Peyer's patch (tissue), 4 donors: ENCODE data around the gene TMX1. TPM values are rescaled to one million over a fixed set of nuclear protein-coding genes. Genes with fewer than 3 reads are reported as not detected.

Experiments used
- DNase-seq, 3 donors: peaks; one replicate each; pipeline ENCODE4 v3.0.0-alpha.2; 2017 to 2019
- H3K27ac ChIP-seq, 4 donors: fragments of 200-600 bp; sonication (generic); one replicate each; pipeline ENCODE4 v1.5.1; 2016 to 2019
- H3K27me3 ChIP-seq, 2 donors: fragments of 200-600 bp; sonication (generic); one replicate each; pipeline ENCODE4 v1.5.1; 2019
- H3K36me3 ChIP-seq, 3 donors: fragments of 200-600 bp; sonication (generic); one replicate each; pipeline ENCODE4 v1.5.1; 2016 to 2019
- H3K4me1 ChIP-seq, 4 donors: fragments of 200-600 bp; sonication (generic); one replicate each; pipeline ENCODE4 v1.5.1; 2016 to 2019
- H3K4me3 ChIP-seq, 4 donors: fragments of 200-600 bp; sonication (generic); 1 replicate in 3 of 4; 2 replicates in 1 of 4; pipeline ENCODE4 v1.5.1; 2016 to 2019; ENCODE audit warnings: mild to moderate bottlenecking in 1 of 4
- H3K9me3 ChIP-seq, 4 donors: fragments of 200-600 bp; sonication (generic); one replicate each; pipeline ENCODE4 v1.5.1; 2016 to 2019; ENCODE audit warnings: mild to moderate bottlenecking in 1 of 4
- POLR2A ChIP-seq, 2 donors: fragments of 450-650 bp; IDR thresholded peaks; one replicate each; pipeline ENCODE4 v1.5.1; 2017; ENCODE audit warnings: antibody characterized with exemption in 2 of 2, mild to moderate bottlenecking in 2 of 2, moderate library complexity in 2 of 2
- total RNA-seq, 4 donors: library from RNA; depleted of rRNA; stranded (reverse); fragments of >200 nt; gene quantifications; one replicate each; pipeline ENCODE4 v1.1.0, GENCODE V29; 2016
- TF ChIP-seq, protein P1 (sequence below), 6 experiments: fragments of 450-650 bp in 4 of 6; fragments of 200-600 bp in 2 of 6; sonication (generic) in 1 of 6; IDR thresholded peaks; one replicate each; pipeline ENCODE4 v1.5.1; 2017 to 2019; ENCODE audit warnings: antibody characterized with exemption in 6 of 6, mild to moderate bottlenecking in 3 of 6, moderate library complexity in 1 of 6

Gene TMX1
- total RNA-seq, 4 donors from 2014 or later = 7.4 to 21.3 (median 16.1) TPM

DNA sequence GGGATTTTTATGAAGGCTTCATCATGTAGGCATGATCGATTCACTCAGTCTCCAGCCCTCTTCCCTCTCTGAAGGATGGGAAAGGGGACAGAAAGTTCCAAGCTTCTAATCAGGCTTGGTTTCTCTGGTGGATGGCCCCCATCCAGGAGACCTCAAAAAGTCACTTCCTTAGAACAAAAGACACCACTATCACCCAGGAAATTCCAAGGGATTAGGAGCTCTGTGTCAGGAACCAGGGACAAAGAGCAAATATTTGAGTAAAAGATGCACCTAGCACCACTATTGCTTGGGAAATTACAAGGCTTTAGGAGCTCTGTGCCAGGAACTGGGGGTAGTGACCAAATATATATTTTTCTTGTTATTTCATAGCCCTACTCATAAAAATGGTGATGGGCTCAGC, 33.6 kb upstream of the TMX1 start:
- no peak overlapping the region for H3K4me3 ChIP-seq

DNA sequence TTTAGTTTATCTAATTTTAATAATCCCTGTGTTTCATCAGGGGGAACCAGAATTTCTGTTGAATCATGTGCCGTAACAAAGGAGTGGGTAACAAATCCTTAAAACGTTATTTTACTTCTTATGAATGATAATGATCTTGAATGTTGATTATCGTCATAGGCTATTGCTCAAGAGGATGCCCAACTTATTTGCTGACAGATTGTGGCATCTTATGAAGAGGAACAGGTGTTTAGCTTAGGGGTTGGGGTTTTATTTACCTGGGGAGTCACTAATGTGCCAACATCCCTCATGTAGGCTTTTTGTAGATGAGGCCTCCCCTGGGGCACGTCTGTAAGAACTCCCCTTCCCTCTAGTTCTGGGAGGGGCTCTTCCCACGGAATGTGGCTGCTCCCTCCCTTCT, 32.4 kb upstream of the TMX1 start:
- H3K36me3 ChIP-seq = no peaks in the 10 kb centered on the region
- H3K27ac ChIP-seq = no peak overlapping the region
- no peaks in the 10 kb centered on the region for H3K27me3 ChIP-seq
- H3K4me3 ChIP-seq = no peak overlapping the region
- H3K4me1 ChIP-seq = peaks cover 0 to 4% (median 0%) of the 10 kb centered on the region in 4 donors
- no peak for TF ChIP-seq POLR2A (IDR thresholded peaks at IDR 0.05)
- TF ChIP-seq, protein P1, sequence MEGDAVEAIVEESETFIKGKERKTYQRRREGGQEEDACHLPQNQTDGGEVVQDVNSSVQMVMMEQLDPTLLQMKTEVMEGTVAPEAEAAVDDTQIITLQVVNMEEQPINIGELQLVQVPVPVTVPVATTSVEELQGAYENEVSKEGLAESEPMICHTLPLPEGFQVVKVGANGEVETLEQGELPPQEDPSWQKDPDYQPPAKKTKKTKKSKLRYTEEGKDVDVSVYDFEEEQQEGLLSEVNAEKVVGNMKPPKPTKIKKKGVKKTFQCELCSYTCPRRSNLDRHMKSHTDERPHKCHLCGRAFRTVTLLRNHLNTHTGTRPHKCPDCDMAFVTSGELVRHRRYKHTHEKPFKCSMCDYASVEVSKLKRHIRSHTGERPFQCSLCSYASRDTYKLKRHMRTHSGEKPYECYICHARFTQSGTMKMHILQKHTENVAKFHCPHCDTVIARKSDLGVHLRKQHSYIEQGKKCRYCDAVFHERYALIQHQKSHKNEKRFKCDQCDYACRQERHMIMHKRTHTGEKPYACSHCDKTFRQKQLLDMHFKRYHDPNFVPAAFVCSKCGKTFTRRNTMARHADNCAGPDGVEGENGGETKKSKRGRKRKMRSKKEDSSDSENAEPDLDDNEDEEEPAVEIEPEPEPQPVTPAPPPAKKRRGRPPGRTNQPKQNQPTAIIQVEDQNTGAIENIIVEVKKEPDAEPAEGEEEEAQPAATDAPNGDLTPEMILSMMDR (IDR thresholded peaks at IDR 0.05) = no peak
- no peaks in the 10 kb centered on the region for H3K9me3 ChIP-seq
- DNase-seq = no peak

More for the DNA sequence above, 33.6 kb upstream of the TMX1 start:
- no peak for DNase-seq
- no peaks in the 10 kb centered on the region for H3K9me3 ChIP-seq
- H3K27me3 ChIP-seq = no peaks in the 10 kb centered on the region
- H3K27ac ChIP-seq = no peak overlapping the region
- H3K36me3 ChIP-seq = no peaks in the 10 kb centered on the region
- TF ChIP-seq, protein P1 (IDR thresholded peaks at IDR 0.05) = no peak
- no peak for TF ChIP-seq POLR2A (IDR thresholded peaks at IDR 0.05)
- H3K4me1 ChIP-seq = peaks cover 0 to 4% (median 0%) of the 10 kb centered on the region in 4 donors

DNA sequence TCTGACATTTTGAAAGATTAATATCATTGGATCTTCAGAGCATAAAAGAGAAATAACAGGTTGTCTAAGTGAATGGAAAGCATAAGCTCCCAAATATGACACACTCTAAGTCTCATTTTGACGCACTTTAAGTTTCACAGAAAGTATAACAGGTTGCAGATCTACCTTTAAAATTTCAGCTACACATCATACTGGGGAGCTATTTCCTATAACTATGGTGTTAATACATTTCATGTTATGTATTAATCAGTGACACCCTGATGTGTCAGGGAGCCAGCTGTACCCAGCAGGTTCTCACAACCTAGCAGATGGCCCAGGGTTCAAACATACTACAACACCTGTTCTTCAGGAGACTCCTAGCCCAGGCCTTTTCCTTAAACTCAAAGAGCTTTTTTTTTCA, 31.1 kb upstream of the TMX1 start:
- DNase-seq = no peak
- Histone ChIP-seq H3K27ac (no peak overlapping the region), H3K4me3 (no peak overlapping the region), H3K36me3 (no peaks in the 10 kb centered on the region), H3K4me1 (no peaks in the 10 kb centered on the region), H3K27me3 (no peaks in the 10 kb centered on the region), H3K9me3 (no peaks in the 10 kb centered on the region)
- TF ChIP-seq, protein P1 (IDR thresholded peaks at IDR 0.05) = no peak
- TF ChIP-seq POLR2A (IDR thresholded peaks at IDR 0.05) = no peak

DNA sequence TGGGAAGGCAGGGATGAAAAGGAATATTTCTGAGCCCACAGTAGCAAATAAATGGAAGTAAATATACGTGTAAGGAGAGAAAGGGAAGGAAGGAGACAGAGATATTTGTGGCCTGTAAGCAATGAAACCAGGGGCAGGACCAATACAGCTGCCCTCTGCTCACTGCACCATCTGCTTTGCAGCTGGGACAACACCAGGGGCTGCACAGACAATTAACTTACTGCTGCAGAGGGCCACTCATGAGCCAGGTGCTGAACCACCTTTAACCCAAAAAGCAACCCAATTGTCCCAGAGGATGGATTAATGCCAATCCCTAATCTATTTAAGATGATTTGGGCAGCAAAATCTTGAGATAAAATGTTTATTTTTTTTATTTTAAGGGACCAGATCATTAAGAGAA, 30.6 kb upstream of the TMX1 start:
- Histone ChIP-seq H3K27me3 (no peaks in the 10 kb centered on the region), H3K9me3 (no peaks in the 10 kb centered on the region), H3K36me3 (no peaks in the 10 kb centered on the region), H3K4me3 (no peak overlapping the region), H3K27ac (no peak overlapping the region), H3K4me1 (no peaks in the 10 kb centered on the region)
- DNase-seq = no peak
- TF ChIP-seq, protein P1 (IDR thresholded peaks at IDR 0.05) = no peak
- TF ChIP-seq POLR2A (IDR thresholded peaks at IDR 0.05) = no peak

DNA sequence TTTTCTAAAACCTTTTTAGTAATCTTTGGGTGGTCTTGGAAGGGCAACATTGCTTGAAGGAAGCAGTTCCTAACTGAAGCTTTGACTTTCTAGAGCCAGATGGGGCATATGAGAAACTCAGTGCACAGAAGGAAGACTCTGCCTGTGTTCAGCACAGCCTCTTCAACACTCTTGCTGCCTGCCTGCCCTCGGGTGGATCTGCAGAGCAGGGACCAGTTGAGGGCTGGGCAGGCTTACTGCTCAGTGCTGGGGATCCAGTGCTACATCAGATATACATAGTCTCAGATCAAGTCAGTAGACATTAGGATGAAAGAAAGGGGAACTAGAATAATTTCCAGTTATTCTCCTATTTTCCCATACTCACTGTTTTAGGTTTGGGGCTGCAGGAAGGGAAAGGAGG, 29.5 kb upstream of the TMX1 start:
- Histone ChIP-seq H3K36me3 (no peaks in the 10 kb centered on the region), H3K27me3 (no peaks in the 10 kb centered on the region), H3K9me3 (no peaks in the 10 kb centered on the region), H3K4me1 (no peaks in the 10 kb centered on the region), H3K4me3 (no peak overlapping the region), H3K27ac (no peak overlapping the region)
- DNase-seq = no peak
- TF ChIP-seq POLR2A (IDR thresholded peaks at IDR 0.05) = no peak
- TF ChIP-seq, protein P1 (IDR thresholded peaks at IDR 0.05) = no peak

DNA sequence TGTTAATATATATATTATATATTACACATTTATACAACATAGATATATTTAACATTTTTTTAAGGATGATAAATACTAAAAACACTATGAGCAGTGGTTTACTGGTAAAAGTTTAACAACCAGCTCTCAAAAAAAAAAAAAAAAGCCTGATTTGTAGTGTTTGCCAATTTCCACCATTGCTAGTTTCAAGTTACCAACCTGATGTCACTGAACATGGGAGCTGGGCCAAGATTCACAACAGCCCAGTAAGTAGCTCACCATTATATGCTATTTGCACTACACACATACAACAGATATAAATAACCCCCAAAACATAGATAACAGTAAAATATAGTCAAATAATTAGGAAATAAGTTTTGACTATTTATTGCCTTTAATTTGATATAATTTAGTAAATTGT, 28.9 kb upstream of the TMX1 start:
- H3K27ac ChIP-seq = no peak overlapping the region
- TF ChIP-seq, protein P1 (IDR thresholded peaks at IDR 0.05) = no peak
- no peaks in the 10 kb centered on the region for H3K4me1 ChIP-seq
- no peak for DNase-seq
- no peaks in the 10 kb centered on the region for H3K36me3 ChIP-seq
- H3K9me3 ChIP-seq = no peaks in the 10 kb centered on the region
- no peaks in the 10 kb centered on the region for H3K27me3 ChIP-seq
- no peak overlapping the region for H3K4me3 ChIP-seq
